SU-DHL-6 (cell line): ENCODE results near the gene VWF.

ENCODE experiments used
- H2AFZ ChIP-seq: fragments of 200-600 bp; sonication (generic); 2 replicates; pipeline ENCODE4 v1.6.1; 2014; ENCODE audit warnings: low read depth, mild to moderate bottlenecking, moderate library complexity, mixed read lengths, antibody characterized with exemption, low read length; ENCODE audit not compliant: severe bottlenecking
- H3F3A ChIP-seq: fragments of 200-600 bp; shearing (Covaris generic); 2 replicates; pipeline ENCODE4 v1.6.0; 2016; ENCODE audit warnings: antibody characterized with exemption, mild to moderate bottlenecking; ENCODE audit not compliant: insufficient read depth
- H3K27ac ChIP-seq: fragments of 200-600 bp; sonication (generic); 2 replicates; pipeline ENCODE4 v1.5.1; 2016; ENCODE audit warnings: low read depth, mild to moderate bottlenecking, low read length, moderate library complexity, mixed read lengths
- H3K27me3 ChIP-seq: fragments of 200-600 bp; sonication (generic), shearing (Covaris generic); 2 replicates; pipeline ENCODE4 v1.6.0; 2014; ENCODE audit warnings: mild to moderate bottlenecking, low read length
- H3K36me3 ChIP-seq: fragments of 200-600 bp; sonication (generic); 2 replicates; pipeline ENCODE4 v1.6.1; 2014; ENCODE audit warnings: mild to moderate bottlenecking, low read length, mixed read lengths
- H3K4me2 ChIP-seq: fragments of 300-600, 200-600 bp; shearing (Covaris generic), sonication (generic); 2 replicates; pipeline ENCODE4 v1.6.0; 2014; ENCODE audit warnings: low read length, low read depth, mild to moderate bottlenecking; ENCODE audit not compliant: poor library complexity, severe bottlenecking
- H3K4me3 ChIP-seq: fragments of 200-600 bp; sonication (generic); 2 replicates; pipeline ENCODE4 v1.5.1; 2014; ENCODE audit warnings: antibody characterized with exemption, low read length, mild to moderate bottlenecking, mixed read lengths; ENCODE audit not compliant: insufficient read depth, poor library complexity, severe bottlenecking
- H3K79me2 ChIP-seq: fragments of 200-600 bp; sonication (generic); 2 replicates; pipeline ENCODE4 v1.6.1; 2014; ENCODE audit warnings: mild to moderate bottlenecking, low read length, moderate library complexity; ENCODE audit not compliant: insufficient read depth
- H3K9ac ChIP-seq: fragments of 200-600 bp; sonication (generic); 2 replicates; pipeline ENCODE4 v1.7.0; 2014; ENCODE audit warnings: mild to moderate bottlenecking, low read length
- H3K9me2 ChIP-seq: fragments of 200-600 bp; sonication (generic); replicated peaks from 2 replicates; pipeline ENCODE4 v1.6.1; 2014; ENCODE audit warnings: low read length; ENCODE audit not compliant: insufficient read depth
- H3K9me3 ChIP-seq: fragments of 200-600 bp; sonication (generic); 2 replicates; pipeline ENCODE4 v1.6.1; 2014; ENCODE audit warnings: low read length, mixed read lengths; ENCODE audit not compliant: insufficient read depth
- H4K20me1 ChIP-seq: fragments of 200-600 bp; sonication (generic); 2 replicates; pipeline ENCODE4 v1.6.1; 2014; ENCODE audit warnings: low read depth, mild to moderate bottlenecking, antibody characterized with exemption, low read length, moderate library complexity, mixed read lengths
- EZH2phosphoT487 ChIP-seq: fragments of 200-600 bp; sonication (generic), shearing (Covaris generic); conservative IDR thresholded peaks from 2 replicates; pipeline ENCODE4 v1.6.1; 2018; ENCODE audit warnings: mild to moderate bottlenecking, antibody characterized with exemption, low read length, moderate library complexity, mixed read lengths
- TF ChIP-seq, protein P1 (sequence below): fragments of 200-600 bp; sonication (generic); IDR thresholded peaks from one replicate; pipeline ENCODE4 v1.5.1; 2017; ENCODE audit warnings: antibody characterized with exemption, mild to moderate bottlenecking, low read length, moderate library complexity; ENCODE audit not compliant: insufficient read depth, poor library complexity, severe bottlenecking

VWF gene

DNA sequence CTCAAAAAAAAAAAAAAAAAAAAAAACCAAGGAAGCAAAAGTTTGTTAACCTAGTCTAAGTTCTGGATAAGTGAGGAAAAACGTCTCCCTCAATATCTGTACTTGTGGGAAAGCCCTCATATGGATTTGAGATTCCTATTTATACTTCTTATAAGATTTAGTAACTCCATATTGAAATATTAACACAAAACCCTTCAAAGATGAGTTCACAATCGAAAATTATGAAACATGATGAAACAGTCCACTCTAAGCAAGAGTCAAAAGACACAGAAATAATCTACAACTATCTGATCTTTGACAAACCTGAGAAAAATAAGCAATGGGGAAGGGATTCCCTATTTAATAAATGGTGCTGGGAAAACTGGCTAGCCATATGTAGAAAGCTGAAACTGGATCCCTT is 25.2 kb downstream of the VWF start:
- Histone ChIP-seq H4K20me1 (no peaks in the 10 kb centered on the region), H3K9me3 (no peaks in the 10 kb centered on the region), H3K36me3 (no peaks in the 10 kb centered on the region), H3K4me3 (no peak overlapping the region), H3K27ac (no peak overlapping the region), H2AFZ (no peak overlapping the region), H3K9me2 (no peaks in the 10 kb centered on the region), H3F3A (no peaks in the 10 kb centered on the region), H3K4me2 (no peak overlapping the region), H3K27me3 (no peaks in the 10 kb centered on the region), H3K9ac (no peak overlapping the region), H3K79me2 (no peaks in the 10 kb centered on the region)
- TF ChIP-seq, protein P1, sequence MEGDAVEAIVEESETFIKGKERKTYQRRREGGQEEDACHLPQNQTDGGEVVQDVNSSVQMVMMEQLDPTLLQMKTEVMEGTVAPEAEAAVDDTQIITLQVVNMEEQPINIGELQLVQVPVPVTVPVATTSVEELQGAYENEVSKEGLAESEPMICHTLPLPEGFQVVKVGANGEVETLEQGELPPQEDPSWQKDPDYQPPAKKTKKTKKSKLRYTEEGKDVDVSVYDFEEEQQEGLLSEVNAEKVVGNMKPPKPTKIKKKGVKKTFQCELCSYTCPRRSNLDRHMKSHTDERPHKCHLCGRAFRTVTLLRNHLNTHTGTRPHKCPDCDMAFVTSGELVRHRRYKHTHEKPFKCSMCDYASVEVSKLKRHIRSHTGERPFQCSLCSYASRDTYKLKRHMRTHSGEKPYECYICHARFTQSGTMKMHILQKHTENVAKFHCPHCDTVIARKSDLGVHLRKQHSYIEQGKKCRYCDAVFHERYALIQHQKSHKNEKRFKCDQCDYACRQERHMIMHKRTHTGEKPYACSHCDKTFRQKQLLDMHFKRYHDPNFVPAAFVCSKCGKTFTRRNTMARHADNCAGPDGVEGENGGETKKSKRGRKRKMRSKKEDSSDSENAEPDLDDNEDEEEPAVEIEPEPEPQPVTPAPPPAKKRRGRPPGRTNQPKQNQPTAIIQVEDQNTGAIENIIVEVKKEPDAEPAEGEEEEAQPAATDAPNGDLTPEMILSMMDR = no peak
- TF ChIP-seq EZH2phosphoT487 = no peak

DNA sequence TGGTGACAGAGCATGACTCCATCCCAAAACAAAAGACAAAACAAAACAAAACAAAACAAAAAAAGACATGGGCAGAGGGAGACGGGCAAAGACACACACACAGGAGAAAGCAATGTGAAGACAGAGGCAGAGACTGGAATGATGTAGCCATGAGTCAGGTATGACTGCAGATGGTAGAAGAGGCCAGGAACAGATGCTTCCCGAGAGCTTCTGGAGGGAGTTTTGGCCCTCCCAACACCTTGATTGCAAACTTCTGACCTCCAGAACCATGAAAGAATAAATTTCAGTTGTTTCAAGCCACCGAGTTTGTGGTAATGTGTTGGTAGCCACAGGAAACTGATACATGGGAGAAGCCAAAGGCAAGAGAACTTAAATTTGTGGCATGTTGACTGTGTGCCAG is 27.1 kb downstream of the VWF start:
- TF ChIP-seq, protein P1 = no peak
- TF ChIP-seq EZH2phosphoT487 = no peak
- Histone ChIP-seq H3F3A (no peaks in the 10 kb centered on the region), H3K4me2 (no peak overlapping the region), H3K79me2 (no peaks in the 10 kb centered on the region), H3K27me3 (no peaks in the 10 kb centered on the region), H4K20me1 (no peaks in the 10 kb centered on the region), H2AFZ (no peak overlapping the region), H3K9me3 (no peaks in the 10 kb centered on the region), H3K9me2 (no peaks in the 10 kb centered on the region), H3K9ac (no peak overlapping the region), H3K27ac (no peak overlapping the region), H3K36me3 (no peaks in the 10 kb centered on the region), H3K4me3 (no peak overlapping the region)

- Histone ChIP-seq H2AFZ (no peak overlapping the region), H3K36me3 (no peaks in the 10 kb centered on the region), H3K9me2 (no peaks in the 10 kb centered on the region), H3K27ac (no peak overlapping the region), H4K20me1 (no peaks in the 10 kb centered on the region), H3K4me3 (no peak overlapping the region), H3K27me3 (no peaks in the 10 kb centered on the region), H3K9me3 (no peaks in the 10 kb centered on the region), H3F3A (no peaks in the 10 kb centered on the region), H3K4me2 (no peak overlapping the region), H3K79me2 (no peaks in the 10 kb centered on the region), H3K9ac (no peak overlapping the region)
- no peak for TF ChIP-seq EZH2phosphoT487
- TF ChIP-seq, protein P1 = no peak
Observed at GRCh38 chr12:6096527-6096926, 27.9 kb downstream of the VWF start.
